COR-L47 (cell line): ENCODE measurements around the gene EYA2.
"Not testable (repeated sequence)": the region's sequence is repeated elsewhere in the genome, so short reads cannot be mapped to it uniquely, and the experiment has no call there.

Experiments
- DNase-seq: peaks from one replicate; lab custom pipeline; 2025; lab: John Stamatoyannopoulos, UW

Gene EYA2

DNA sequence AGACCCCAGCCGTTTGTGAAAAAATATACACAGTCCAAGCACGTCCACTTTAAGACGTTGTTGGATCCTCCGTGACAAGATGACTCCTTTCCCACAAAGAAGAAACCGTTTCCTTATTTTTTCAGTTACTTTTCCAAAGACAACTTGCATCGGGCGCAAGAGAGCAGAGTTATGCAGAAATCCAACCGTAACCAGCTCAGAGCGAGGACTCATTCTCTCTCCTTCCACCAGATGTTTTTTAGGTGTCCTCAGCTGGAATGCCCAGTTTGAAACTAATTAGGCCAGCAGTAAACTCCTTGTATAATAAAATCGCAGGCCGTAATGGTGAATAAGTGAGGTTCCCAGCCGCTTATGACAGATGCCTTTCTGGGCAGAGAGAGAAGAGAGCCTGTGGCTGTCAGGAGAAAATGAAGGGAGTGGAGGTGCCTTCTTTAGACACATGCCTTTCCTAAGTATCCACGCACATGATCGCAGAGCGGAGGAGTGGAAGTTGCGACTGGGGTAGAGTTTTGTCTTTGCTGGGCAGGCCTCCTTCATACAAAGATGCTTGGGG, 2.8 kb downstream of the EYA2 start:
- DNase-seq, result no peak

DNA sequence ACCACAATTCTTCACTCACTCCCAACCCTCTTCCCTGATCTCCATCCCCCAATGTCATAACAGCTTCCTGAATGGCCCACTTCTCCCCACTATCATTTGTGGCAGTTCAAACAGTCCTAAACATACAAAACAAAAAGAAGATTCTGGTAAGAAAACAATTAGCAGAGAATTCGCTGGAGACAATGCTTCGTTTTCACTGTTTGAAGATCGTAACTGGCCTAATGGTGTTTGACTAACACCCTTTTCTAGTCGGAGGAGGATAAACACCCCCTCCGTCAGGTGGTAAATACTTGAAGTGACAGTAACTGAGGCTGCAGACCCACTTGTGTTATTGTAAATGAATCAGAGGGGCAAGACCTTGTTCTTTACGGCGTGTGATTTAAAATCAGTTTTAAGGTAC, 3.8 kb downstream of the EYA2 start:
- DNase-seq, result peak; percentile 33

DNA sequence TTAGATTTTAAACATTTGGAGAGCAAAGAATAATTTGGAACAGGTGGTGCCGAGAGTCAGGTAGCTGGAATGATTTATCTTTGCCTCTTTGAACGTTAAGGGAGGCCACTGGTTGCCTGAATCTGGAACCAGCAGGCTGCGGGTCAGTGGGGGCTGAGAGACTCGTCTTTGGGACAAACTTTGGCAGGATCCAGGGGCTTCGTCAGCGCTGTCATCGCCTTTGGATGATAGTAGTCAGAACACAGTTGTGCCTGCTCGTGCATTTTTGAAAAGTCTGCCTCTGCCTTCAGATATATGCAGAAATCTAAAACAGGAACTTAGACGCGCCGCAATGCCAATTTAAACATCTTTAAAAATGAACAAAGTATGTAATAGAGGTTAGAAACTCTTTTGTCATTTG, 5.0 kb downstream of the EYA2 start:
- no peak for DNase-seq

DNA sequence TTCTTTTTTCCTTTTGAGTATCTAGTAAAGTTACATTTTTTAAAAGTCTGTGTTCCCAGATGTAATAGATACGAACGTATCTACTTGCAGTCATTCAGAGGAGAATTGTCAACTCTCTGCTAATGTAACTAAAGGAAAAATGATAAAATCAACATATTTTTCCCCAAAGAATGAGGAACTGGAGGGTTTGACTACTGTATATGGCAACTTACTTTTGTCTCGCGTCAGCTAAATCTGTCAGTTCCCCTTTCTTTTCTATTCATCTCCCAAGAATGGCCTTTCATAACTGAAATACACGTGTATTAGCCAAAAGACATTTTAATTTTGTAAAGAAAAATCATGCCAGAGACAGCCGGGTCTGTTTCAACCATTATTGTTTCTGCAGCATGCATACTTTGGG, 5.4 kb downstream of the EYA2 start:
- no peak for DNase-seq

DNA sequence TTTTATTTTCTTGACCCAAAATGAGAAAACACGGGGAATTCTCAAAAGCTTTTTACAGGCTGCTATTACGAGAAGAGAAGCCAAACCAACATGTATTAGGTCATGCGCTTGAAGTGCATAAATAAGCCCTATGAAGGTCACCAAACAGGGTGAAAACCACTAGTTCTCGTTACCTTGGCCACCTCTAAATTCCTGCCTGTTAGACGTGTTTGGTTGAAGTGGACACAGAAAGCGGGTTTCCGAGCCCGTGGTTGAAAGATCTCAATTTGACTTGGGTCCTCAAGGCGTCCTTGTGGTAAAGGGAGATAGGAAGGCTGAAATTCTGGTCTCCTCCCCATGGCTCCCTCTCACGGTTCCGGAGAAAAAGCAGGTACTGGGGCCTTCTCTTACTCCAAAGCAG, 6.2 kb downstream of the EYA2 start:
- DNase-seq, result no peak

DNA sequence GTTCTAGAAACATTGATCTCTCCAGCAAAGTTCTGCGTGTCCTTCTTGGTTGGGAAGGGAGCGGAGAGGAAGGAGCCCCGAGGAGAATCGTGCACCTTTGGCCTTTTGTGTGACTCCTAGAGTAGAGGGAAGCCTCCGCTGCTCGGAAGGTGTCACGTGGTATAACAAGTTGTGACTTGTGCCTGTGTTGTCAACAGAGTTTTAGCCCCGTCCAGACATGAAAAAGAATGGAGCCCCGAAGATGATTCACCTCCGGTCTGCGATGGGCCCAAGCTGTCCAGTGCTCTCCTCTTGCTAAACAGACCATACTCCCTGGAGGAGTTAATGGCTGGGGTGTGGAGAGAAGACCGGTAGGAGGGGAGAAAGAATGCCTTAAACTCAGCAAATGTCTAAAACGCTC, 7.0 kb downstream of the EYA2 start:
- DNase-seq, result no peak

DNA sequence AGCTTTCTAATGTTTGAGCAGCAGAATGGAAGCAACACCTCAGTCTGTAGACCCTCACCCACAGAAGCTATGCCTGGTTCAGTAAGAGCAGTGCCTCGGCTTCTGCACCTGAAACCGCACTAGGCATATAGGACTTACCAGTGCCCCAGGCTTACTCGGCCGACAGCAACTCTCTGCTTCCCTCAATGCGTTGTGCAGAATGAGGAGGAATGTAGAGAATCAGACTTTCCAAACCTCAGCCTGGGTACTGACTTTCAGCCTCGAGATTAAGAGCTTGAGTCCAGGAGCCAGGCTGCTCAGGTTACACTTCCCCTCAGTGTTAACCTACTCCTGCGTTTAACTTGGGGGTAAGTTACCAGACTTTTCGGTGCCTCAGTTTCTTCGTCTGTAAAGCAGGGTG, 8.6 kb downstream of the EYA2 start:
- no peak for DNase-seq

DNA sequence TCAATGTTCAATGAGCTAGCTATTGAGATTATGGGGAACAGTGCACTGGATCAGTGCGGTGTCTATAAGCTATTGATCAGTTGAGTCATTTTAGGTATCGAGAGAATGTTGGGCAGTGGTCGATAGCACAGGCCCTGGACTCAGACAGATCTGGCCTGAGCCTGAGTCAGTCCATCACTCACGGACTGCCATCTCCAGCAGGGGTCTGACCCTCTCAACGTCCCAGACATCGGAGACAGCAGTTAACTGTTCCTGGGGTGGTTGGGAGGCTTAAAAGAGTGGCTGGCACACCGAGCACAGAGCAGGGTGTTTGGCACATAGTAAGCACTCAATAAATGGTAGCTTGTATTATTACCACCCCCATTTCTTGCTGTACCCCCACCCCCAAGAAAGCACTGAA, 9.3 kb downstream of the EYA2 start:
- no peak for DNase-seq

DNA sequence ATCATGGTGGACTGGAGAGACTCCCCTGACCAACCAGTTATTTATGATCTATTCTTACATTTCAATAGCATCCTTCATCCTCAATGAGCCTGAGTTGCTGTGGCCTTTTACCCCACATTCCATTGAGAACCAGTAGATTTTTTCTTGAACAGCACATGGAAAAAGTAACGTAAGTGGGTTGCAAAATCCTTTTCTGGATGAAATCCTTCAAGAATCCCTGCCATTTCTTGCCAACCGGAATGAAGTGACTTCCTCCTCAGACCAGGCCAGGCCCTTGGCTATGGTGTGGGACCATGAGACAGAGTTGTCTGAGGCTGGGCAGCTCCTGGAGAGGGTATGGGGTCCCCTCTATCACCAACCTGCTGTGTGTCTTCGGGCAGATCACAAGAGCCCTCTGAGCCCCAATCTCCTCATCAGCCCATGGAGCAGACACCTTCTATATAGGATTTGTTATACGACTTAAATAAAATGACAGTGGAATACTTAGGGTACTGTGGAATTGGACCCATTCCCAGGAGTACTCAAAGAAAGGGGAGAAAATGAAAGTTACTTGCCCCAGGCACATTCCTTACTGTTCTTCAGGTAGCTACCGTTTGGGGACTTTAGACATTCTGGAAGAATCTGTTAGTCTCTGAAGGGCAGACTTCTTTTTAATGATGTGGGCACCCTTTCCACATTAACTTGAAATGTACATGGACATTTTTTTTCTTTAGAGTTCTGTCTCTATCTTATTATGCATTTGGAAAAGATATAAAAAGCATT, 10.9 kb downstream of the EYA2 start:
- DNase-seq, result no peak

DNA sequence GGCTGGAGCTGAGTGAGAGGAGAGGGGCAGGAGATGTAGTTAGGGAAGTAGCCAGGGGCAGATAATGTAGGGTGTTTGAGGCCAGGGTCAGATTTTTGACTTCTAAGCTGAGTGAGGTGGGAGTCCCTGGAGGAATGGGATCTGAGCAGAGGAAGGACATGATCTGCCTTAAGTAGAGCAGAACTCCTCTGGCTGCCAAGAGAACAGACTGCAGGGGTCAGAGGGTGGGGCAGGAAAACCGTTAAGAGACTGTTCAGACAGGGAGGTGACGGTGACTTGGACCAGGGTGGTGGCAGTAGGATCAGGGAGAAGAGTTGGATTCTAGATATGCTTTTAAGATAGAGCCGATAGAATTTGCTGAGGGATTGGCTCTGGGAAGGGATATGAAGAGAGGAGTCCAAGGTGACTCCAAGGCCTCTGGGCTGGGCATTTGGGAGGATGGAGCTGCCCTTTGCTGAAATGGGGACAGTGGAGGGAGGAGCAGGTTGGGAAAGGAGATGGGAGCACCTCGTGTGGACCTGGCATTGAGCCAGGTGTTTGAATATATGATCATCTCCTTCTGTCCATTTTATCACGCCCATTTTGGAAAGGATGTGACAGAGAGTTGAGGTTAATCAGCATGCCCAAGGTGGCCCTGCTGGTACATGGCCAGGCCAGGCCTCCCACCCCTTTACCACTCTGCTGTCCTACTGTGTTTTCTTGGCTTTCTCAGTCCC, 18.8 kb downstream of the EYA2 start:
- DNase-seq, result no peak

DNA sequence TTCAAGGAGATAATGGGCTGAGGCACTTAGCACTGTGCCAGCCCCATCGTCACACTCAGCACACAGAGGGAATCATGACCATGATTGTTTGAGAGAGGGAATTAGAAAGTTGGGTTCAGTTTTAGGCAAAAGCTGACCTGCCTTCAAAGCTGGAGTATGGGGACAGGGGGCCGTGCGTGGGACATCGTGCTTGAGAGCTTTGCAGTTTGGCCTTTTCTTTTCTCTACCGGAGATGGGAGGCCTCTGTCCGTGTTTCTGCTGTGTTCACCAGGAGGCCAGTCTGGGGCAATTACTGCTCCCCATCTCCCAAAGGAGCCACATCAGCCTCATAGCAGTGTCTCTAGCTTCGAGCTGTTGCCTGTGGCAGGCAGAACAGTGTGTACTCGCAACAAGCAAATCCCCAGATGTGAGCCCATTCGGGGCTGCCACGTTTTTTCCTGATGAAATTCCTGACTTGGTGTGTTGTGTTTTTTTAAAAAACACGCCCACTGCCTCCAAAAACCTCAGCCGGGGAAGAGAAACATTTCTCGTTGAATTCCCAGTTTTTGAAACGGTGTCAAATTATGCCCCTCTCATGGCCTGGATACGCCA, 20.2 kb downstream of the EYA2 start:
- DNase-seq, result no peak

DNA sequence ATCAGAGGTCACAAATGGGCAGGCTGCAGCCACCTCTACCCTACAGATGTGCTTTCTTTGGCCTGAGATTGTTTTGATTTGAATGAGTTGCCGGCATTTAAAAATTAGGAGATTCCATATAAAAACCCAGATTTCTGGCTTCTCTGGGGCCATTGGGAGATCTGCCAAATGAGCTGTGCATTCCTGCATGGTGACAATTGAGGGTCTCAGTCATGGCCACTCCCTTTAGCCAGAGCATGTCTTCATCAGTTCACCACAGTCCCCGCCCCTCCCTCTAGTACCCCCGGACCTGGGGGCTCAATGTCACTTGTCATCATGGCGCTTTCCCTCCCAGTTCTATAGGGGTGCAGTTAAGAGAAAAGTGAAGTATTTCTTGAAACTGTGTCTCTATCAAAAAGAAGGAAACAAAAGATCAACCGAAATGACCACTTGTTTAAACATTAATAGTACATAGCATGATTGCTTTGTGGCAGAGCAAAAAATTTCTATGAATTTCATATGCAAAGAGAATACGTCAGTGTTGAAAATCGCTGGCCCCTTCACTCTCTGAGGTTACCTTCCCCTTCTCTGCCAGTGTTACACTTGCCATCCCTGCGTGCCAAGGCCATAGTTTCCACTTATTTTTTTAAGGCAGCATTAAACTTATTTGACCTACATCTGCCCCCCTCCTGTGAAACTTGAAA, 21.1 kb downstream of the EYA2 start:
- no peak for DNase-seq

DNA sequence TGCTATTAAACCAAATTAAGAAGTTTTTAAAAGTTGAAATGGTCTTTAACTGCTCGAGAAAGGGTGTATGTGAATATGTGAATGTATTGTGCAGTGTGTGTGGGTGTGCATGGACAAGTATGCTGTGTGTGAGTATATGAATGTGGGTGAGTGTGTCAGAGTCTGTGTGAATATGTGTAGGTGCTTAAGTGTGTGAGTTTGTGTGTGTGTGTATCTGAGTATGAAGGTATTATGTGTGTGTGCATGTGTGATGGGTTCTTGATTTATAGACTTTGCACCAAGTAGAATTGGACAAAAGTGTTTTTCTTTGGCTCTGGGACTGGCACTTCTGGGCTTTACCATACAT, 21.6 kb downstream of the EYA2 start:
- DNase-seq, result no peak

DNA sequence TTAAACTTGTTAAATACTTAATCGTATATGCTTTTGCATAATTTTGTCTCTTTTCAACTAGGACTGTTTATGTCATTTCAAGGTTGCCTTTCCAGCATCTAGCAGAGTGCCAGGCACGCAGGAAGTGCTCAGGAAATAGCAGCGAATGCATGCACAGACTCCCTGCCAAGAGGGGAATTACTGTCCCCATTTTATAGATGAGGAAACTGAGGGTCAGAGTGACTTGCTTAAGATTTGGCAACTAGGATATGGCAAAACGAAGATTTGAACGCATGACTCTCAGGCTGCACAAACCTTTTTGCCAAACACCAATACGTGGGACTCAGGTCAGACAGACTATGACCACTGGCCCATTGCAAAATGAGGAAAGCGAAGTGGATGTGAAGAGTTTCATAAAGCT, 22.5 kb downstream of the EYA2 start:
- no peak for DNase-seq

DNA sequence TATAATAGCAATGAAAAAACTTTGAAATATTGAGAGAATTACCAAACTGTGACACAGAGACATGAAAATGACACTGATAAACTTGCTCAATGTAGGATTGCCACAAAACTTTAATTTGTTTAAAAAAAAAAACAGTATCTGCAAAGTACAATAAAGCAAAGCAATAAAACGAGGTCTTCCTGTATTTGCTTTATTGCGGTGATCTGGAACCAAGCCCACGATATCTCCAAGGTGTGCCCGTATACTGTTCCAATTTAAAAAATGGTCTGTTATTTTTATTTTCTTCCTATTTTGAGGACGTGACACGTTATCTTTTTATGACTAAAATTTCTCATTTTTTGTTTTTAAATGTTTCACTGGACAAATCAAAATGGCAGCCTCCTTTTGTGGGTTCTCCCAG, 25.5 kb downstream of the EYA2 start:
- no peak for DNase-seq

DNA sequence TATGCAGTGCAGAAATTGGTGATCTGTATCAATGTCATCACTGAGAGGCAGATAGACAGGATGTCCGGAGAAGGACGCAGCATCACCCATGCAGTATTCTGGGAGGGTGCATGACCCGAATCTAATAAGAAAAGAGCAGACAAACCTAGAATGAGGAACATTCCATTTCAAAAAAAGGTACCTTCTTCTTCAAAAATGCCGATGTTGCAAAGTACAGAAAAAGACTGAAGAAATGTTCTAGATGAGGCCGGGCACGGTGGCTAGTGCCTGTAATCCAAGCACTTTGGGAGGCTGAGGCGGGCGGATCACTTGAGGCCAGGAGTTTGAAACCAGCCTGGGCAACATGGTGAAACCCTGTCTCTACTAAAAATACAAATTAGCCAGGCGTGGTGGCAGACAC, 28.2 kb downstream of the EYA2 start:
- not testable (repeated sequence) for DNase-seq

DNA sequence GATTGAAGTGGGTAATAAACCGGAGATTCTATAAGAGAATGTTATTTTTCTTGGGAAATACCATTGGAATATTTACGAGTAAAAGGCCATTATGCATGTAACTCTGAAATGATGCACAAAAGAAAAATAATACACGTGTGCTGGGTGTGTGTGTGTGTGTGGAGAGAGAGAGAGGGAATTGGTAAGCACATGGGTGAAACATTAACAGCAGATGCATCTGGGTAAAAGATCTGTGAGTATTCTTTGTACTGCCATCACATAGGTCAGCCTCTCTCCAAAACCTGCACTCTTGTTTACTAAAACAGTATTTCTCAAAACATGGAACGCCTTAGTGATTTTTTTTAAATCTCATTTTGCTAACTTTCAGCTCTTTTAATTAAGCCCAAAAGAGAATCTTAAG, 28.9 kb downstream of the EYA2 start:
- no peak for DNase-seq

DNA sequence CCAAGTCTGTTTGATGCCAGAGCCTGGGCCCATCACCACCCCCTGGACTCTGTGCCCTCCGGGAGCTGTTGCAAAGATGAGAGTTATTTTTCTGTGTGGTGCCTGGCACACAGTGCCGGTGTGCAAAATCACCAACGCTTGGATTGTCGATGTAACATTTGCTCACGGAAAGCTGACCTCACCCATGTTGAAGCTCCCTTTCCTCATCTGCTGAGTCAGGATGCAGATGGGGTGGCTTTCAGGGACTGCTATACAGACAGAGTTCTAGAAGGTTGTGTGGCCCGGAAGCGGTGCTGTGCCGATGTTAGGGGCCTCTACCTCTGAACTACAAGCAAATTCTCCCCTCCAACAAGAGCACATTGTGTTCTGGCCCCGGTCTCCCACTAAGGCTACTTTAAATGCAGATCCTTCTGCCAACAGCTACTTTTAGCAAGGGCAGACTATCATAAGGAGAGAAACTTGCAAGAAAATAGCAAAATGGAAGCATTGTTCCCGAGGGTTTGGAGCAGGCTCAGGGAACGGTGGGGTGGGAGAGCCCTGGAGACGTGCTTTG, 34.0 kb downstream of the EYA2 start:
- DNase-seq, result no peak

DNA sequence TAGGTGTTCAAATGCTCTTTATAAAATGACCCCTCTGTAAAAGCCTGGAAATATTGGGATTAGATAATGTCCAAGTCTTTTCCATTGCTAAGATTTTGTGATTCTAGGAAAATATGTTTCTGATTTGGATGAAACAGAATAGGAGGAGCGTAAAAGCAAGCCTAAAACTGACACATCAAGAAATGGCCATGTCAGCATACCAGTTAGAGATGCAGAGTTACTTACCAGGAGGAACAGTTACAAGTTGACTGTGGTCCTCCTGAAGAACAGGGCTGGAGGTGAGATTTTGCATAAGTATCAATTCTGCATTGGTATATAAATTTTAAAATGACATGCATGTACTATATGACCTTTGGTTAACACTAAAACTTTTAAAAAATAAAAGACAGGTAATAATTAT, 35.3 kb downstream of the EYA2 start:
- DNase-seq, result no peak

DNA sequence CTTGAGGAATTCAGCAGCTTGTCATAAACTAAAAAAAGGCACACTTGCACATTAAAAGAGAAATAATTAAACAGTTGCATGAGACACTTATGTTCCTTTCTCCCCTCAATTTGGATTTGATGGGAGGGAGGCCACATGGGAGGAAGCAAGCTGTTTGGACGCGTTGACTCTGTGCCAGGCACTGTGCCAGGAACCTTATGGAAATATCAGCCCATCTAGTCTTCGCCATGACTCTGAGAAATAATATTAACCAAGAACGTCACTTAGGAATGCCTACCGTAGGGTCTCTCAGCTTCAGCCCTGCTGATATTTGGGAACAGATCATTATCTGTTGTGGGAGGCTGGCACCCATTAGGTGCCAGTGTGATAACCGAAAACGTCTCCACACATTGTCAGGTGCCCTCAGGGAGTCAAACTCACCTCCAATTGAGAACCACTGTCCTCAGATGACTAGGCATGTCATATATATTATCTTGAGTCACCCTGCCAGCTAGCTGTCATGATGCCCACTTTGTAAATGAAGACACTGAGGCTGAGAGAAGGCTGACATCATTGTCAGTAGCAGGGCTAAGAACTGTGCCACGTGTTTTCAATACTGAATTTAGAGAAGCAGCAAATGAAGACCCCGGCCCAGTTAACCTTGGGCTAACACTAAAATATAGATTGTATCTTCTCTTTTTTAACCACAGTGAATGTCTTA, 36.1 kb downstream of the EYA2 start:
- DNase-seq, result no peak

DNA sequence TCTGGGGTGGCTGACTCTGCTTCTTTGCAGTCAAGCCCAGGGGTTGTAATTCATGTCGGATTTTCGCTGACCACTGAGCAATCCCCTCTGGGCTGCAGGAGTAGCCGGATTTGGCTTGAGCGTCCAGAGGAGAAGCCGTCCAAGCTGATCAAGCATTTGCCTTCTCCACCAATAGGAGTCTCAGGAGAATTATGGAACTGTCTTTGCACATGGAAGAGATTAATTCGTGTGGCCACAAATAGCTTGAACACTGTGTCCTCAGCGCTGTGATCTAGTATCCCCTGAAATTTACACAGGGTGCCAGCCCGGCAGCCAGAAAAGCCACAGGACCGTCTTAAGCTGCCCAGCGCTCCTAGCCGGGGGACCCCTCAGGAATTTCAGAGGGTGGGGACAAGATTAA, 37.1 kb downstream of the EYA2 start:
- no peak for DNase-seq

DNA sequence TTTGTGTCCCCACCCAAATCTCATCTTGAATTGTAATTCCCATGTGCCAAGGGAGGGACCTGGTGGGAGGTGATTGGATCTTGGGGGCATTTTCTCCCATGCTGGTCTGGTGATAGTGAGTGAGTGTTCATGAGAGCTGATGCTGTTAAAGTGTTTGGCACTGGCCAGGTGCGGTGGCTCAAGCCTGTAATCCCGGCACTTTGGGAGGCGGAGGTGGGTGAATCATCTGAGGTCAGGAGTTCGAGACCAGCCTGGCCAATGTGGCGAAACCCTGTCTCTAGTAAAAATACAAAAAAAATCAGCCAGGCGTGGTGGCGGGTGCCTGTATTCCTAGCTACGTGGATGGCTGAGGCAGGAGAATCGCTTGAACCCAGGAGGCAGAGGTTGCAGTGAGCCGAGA, 37.8 kb downstream of the EYA2 start:
- not testable (repeated sequence) for DNase-seq
